Measurements from ENCODE around the gene RTF2.
"Not testable (repeated sequence)": the region's sequence is repeated elsewhere in the genome, so short reads cannot be mapped to it uniquely, and the experiment has no call there.

The RTF2 gene

DNA sequence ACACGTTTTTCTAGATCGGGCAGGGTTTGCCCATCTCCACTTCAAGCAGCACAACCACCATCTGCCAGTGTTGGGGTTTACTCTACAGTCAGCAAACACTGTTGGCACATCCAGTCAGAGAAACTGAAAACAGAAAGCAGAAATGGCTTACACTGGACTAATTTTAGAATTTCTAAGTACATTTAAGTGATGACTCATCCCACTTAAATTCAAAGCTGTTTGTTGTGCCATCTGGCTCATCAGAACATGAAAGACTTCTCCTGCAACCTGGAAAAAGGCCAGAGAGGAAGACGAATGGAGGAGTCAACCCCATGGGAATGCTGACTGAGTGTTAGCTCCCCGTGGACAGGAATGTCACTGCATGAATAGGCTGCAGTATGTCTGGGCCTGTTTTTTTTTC, 86.4 kb downstream of the RTF2 start:
- no peak for DNase-seq

- no peak for DNase-seq
Observed at GRCh38 chr20:56558968-56559367, 90.5 kb downstream of the RTF2 start.

DNA sequence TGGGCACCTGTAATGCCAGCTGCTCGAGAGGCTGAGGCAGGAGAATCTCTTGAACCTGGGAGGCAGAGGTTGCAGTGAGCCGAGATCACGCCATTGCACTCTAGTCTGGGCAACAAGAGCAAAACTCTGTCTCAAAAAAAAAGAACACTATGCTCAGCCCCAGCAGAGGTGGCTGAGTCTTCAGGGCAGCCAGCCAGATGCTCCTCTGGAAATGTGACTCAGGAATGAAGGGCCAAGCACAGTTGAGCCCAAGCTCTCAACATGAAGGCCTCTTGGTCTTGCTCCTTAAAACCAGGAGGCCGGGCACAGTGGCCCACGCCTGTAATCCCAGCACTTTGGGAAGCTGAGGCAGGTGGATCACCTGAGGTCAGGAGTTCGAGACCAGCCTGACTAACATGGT, 96.1 kb downstream of the RTF2 start:
- not testable (repeated sequence) for DNase-seq

GRCh38 chr20:56565511-56565910, 97.1 kb downstream of the RTF2 start:
- no peak for DNase-seq

DNA sequence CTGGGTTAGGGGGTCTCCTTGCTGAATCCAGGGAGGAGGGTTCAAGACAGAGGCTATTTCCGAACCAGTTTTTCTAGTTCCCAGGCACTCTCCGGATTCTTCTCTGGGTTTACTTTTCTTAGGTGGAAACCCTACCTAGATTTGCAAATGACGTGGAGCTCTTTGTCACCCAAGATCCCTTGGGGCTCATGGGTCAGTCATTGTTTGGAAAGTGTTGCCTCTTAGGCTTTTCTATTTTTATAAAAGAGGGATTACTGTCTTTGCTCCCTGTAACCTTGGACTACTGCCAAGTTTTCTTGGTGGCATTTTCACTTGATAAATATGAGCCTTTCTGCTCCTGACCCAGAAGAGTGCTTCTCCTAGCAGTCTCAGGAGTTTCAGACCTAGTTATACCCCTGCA, 98.2 kb downstream of the RTF2 start:
- DNase-seq = no peak

Measured in NCI-H526 treated with DMSO at 0.1 percent for 48 hours (cell line).